ENCODE results near the gene HTR3C.
"Not testable (repeated sequence)": the region's sequence is repeated elsewhere in the genome, so short reads cannot be mapped to it uniquely, and the experiment has no call there.

The HTR3C gene

GRCh38 chr3:184030536-184030935 lies 22.3 kb upstream of the HTR3C start:
- no peak for DNase-seq (ENCODE audit: low read depth in 3 of 3)

GRCh38 chr3:184031187-184031792 lies 21.6 kb upstream of the HTR3C start, which contains the start of gene HTR3D:
Gene HTR3D, plus strand, starts transcription at chr3:184031742. Its CDS starts 0 bp downstream, at chr3:184031742.
- no peak for DNase-seq (ENCODE audit: low read depth in 3 of 3)

GRCh38 chr3:184037816-184038215 lies 15.0 kb upstream of the HTR3C start:
- no peak for DNase-seq (ENCODE audit: low read depth in 3 of 3)

GRCh38 chr3:184038307-184038706 lies 14.5 kb upstream of the HTR3C start:
- not testable (repeated sequence) for DNase-seq (ENCODE audit: low read depth in 3 of 3)

- no peak for DNase-seq (ENCODE audit: low read depth in 3 of 3)
These were observed 13.4 kb upstream of the HTR3C start for GRCh38 chr3:184039414-184039813.

- no peak for DNase-seq (ENCODE audit: low read depth in 3 of 3)
These were observed 12.8 kb upstream of the HTR3C start for GRCh38 chr3:184040010-184040409.

GRCh38 chr3:184042617-184043016 lies 10.2 kb upstream of the HTR3C start:
- no peak for DNase-seq (ENCODE audit: low read depth in 3 of 3)

GRCh38 chr3:184045995-184046394 lies 6.9 kb upstream of the HTR3C start:
- no peak for DNase-seq (ENCODE audit: low read depth in 3 of 3)

GRCh38 chr3:184050217-184050847 lies 2.5 kb upstream of the HTR3C start:
- DNase-seq (ENCODE audit: low read depth in 3 of 3): no peak

GRCh38 chr3:184058029-184058428 lies 5.2 kb downstream of the HTR3C start:
- DNase-seq (ENCODE audit: low read depth in 3 of 3): no peak

- no peak for DNase-seq (ENCODE audit: low read depth in 3 of 3)
These were observed 6.6 kb downstream of the HTR3C start for GRCh38 chr3:184059424-184059823.

GRCh38 chr3:184062637-184063036 lies 9.8 kb downstream of the HTR3C start:
- DNase-seq (ENCODE audit: low read depth in 3 of 3): no peak

- DNase-seq (ENCODE audit: low read depth in 3 of 3): no peak
These were observed 13.4 kb downstream of the HTR3C start for GRCh38 chr3:184066211-184066610.

GRCh38 chr3:184067573-184068055 lies 14.8 kb downstream of the HTR3C start:
- no peak for DNase-seq (ENCODE audit: low read depth in 3 of 3)

- DNase-seq (ENCODE audit: low read depth in 3 of 3): no peak
These were observed 15.5 kb downstream of the HTR3C start for GRCh38 chr3:184068344-184068743.

- DNase-seq (ENCODE audit: low read depth in 3 of 3): not testable (repeated sequence)
These were observed 18.3 kb downstream of the HTR3C start for GRCh38 chr3:184071142-184071541.

- no peak for DNase-seq (ENCODE audit: low read depth in 3 of 3)
These were observed 20.8 kb downstream of the HTR3C start for GRCh38 chr3:184073621-184074020.

GRCh38 chr3:184075901-184076300 lies 23.1 kb downstream of the HTR3C start:
- no peak for DNase-seq (ENCODE audit: low read depth in 3 of 3)

GRCh38 chr3:184077881-184078280 lies 25.0 kb downstream of the HTR3C start:
- no peak for DNase-seq (ENCODE audit: low read depth in 3 of 3)

GRCh38 chr3:184078851-184079250 lies 26.0 kb downstream of the HTR3C start:
- DNase-seq (ENCODE audit: low read depth in 3 of 3): no peak

GRCh38 chr3:184081116-184081830 lies 28.4 kb downstream of the HTR3C start:
- DNase-seq (ENCODE audit: low read depth in 3 of 3): no peak

- DNase-seq (ENCODE audit: low read depth in 3 of 3): no peak
These were observed 29.2 kb downstream of the HTR3C start for GRCh38 chr3:184082034-184082433.

GRCh38 chr3:184082465-184082864 lies 29.6 kb downstream of the HTR3C start:
- DNase-seq (ENCODE audit: low read depth in 3 of 3): no peak
